HEK293T (cell line): ENCODE results near the gene ABCA4.
A peak's percentile ranks its signal among the peaks of the same experiment; 100 is the strongest.

ENCODE experiments used
- CTCF ChIA-PET: fragments of 350-600 bp; formaldehyde crosslinking; extraction: SDS; loops from one replicate; lab custom pipeline; 2021; ENCODE audit warnings: antibody characterized with exemption, inconsistent platforms; lab: Yijun Ruan, JAX
- POLR2A ChIA-PET: fragments of 350-600 bp; formaldehyde crosslinking; extraction: SDS; loops from one replicate; lab custom pipeline; 2020; ENCODE audit warnings: antibody characterized with exemption, inconsistent platforms; lab: Yijun Ruan, JAX
- DNase-seq: peaks from one replicate; pipeline ENCODE4 v3.0.0; 2012; ENCODE audit warnings: mixed read lengths; ENCODE audit errors: extremely low spot score
- ARNT ChIP-seq: fragments of 450-650 bp; IDR thresholded peaks from 2 replicates; pipeline ENCODE4 v1.6.1; 2017; ENCODE audit warnings: mild to moderate bottlenecking
- BHLHE40 ChIP-seq: fragments of 450-650 bp; IDR thresholded peaks from 2 replicates; pipeline ENCODE4 v1.6.1; 2016; ENCODE audit warnings: mild to moderate bottlenecking, moderate library complexity, borderline replicate concordance
- CTBP1 ChIP-seq: fragments of 450-650 bp; IDR thresholded peaks from 2 replicates; pipeline ENCODE4 v1.6.1; 2016; ENCODE audit warnings: borderline replicate concordance
- ELF4 ChIP-seq: fragments of 450-650 bp; IDR thresholded peaks from 2 replicates; pipeline ENCODE4 v1.6.1; 2017; ENCODE audit warnings: antibody characterized with exemption
- FOXA1 ChIP-seq: fragments of 450-650 bp; IDR thresholded peaks from 2 replicates; pipeline ENCODE4 v1.6.1; 2016; ENCODE audit warnings: mild to moderate bottlenecking
- FOXK2 ChIP-seq: fragments of 450-650 bp; IDR thresholded peaks from 2 replicates; pipeline ENCODE4 v1.6.1; 2016; ENCODE audit warnings: mild to moderate bottlenecking
- FOXM1 ChIP-seq: fragments of 450-650 bp; IDR thresholded peaks from 2 replicates; pipeline ENCODE4 v1.6.1; 2017; ENCODE audit warnings: mild to moderate bottlenecking, borderline replicate concordance
- HDGF ChIP-seq: fragments of 450-650 bp; IDR thresholded peaks from 2 replicates; pipeline ENCODE4 v1.6.1; 2017; ENCODE audit warnings: antibody characterized with exemption, borderline replicate concordance
- L3MBTL2 ChIP-seq: fragments of 450-650 bp; conservative IDR thresholded peaks from 2 replicates; pipeline ENCODE4 v1.6.1; 2016; ENCODE audit warnings: mild to moderate bottlenecking
- LEF1 ChIP-seq: fragments of 450-650 bp; IDR thresholded peaks from 2 replicates; pipeline ENCODE4 v1.6.1; 2017; ENCODE audit warnings: mild to moderate bottlenecking, borderline replicate concordance
- NFRKB ChIP-seq: fragments of 450-650 bp; IDR thresholded peaks from 2 replicates; pipeline ENCODE4 v1.6.1; 2016; ENCODE audit warnings: mild to moderate bottlenecking, moderate library complexity
- PKNOX1 ChIP-seq: fragments of 450-650 bp; IDR thresholded peaks from 2 replicates; pipeline ENCODE4 v1.6.1; 2016
- SP1 ChIP-seq: fragments of 450-650 bp; IDR thresholded peaks from 2 replicates; pipeline ENCODE4 v1.6.1; 2017
- SUZ12 ChIP-seq: fragments of 450-650 bp; IDR thresholded peaks from 2 replicates; pipeline ENCODE4 v1.6.1; 2016; ENCODE audit warnings: mild to moderate bottlenecking
- TARDBP ChIP-seq: fragments of 450-650 bp; IDR thresholded peaks from 2 replicates; pipeline ENCODE4 v1.6.1; 2016
- ZNF384 ChIP-seq: fragments of 450-650 bp; IDR thresholded peaks from 2 replicates; pipeline ENCODE4 v1.6.1; 2016

ABCA4 gene

GRCh38 chr1:94039514-94039870, 81.5 kb downstream of the ABCA4 start:
- ChIA-PET CTCF (interaction anchor here (0.5 to 6.1 kb wide), 36 partner anchors 8 to 440 kb away, joined by 3 to 66 read pairs (median 4); partner anchors contain the start of genes ARHGAP29, DNTTIP2 and GCLM), POLR2A (interaction anchor here (1.0 to 1.4 kb wide), 2 partner anchors 14 to 198 kb away, joined by 3 to 4 read pairs; partner anchors contain the start of gene ARHGAP29)
- no peak for TF ChIP-seq L3MBTL2
- TF ChIP-seq SP1 = no peak
- peak; percentile 86 for DNase-seq

- CTCF ChIA-PET = interaction anchor here (0.6 to 6.1 kb wide), 6 partner anchors 12 to 483 kb away, joined by 3 to 66 read pairs (median 6); partner anchors contain the start of gene ARHGAP29
- TF ChIP-seq L3MBTL2 (no peak), FOXK2 (no peak), CTBP1 (no peak), TARDBP (no peak), FOXM1 (no peak)
- DNase-seq = no peak
- POLR2A ChIA-PET = no interaction called here
These were observed 82.4 kb downstream of the ABCA4 start for GRCh38 chr1:94038511-94038910.

GRCh38 chr1:94037392-94038229, 83.3 kb downstream of the ABCA4 start:
- POLR2A ChIA-PET = no interaction called here
- no peak for DNase-seq
- CTCF ChIA-PET = interaction anchor here (0.7 to 6.1 kb wide), 8 partner anchors 8 to 303 kb away, joined by 3 to 66 read pairs (median 16); no protein-coding TSS in a partner anchor
- TF ChIP-seq L3MBTL2 (no peak), FOXM1 (no peak), CTBP1 (no peak), TARDBP (no peak), FOXK2 (no peak), BHLHE40 (no peak), PKNOX1 (no peak), NFRKB (no peak)

- DNase-seq = no peak
These were observed 84.2 kb downstream of the ABCA4 start for GRCh38 chr1:94036730-94037129.

GRCh38 chr1:94033849-94034248, 87.1 kb downstream of the ABCA4 start:
- TF ChIP-seq L3MBTL2 = no peak
- TF ChIP-seq FOXK2 = no peak
- no peak for TF ChIP-seq SUZ12
- TF ChIP-seq CTBP1 = no peak
- no peak for TF ChIP-seq FOXM1
- TF ChIP-seq ZNF384 = no peak
- ChIA-PET CTCF (interaction anchor here (0.6 to 4.8 kb wide), 4 partner anchors 8 to 311 kb away, joined by 3 to 38 read pairs (median 14); no protein-coding TSS in a partner anchor), POLR2A (no interaction called here)
- no peak for DNase-seq

More at GRCh38 chr1:94036730-94037129, 84.2 kb downstream of the ABCA4 start:
- CTCF ChIA-PET = interaction anchor here (0.5 to 4.8 kb wide), 6 partner anchors 9 to 350 kb away, joined by 3 to 38 read pairs (median 7); no protein-coding TSS in a partner anchor
- POLR2A ChIA-PET = no interaction called here
- no peak for TF ChIP-seq TARDBP
- no peak for TF ChIP-seq LEF1
- TF ChIP-seq ELF4 = no peak
- TF ChIP-seq NFRKB = no peak
- TF ChIP-seq CTBP1 = no peak
- no peak for TF ChIP-seq PKNOX1
- no peak for TF ChIP-seq SP1
- no peak for TF ChIP-seq BHLHE40
- TF ChIP-seq FOXM1 = no peak
- TF ChIP-seq HDGF = no peak
- TF ChIP-seq FOXK2 = no peak

- ChIA-PET POLR2A (no interaction called here), CTCF (no interaction called here)
- TF ChIP-seq CTBP1 (no peak), ZNF384 (no peak), TARDBP (no peak), FOXM1 (no peak), FOXA1 (no peak), HDGF (no peak), BHLHE40 (no peak), PKNOX1 (no peak), LEF1 (no peak), SP1 (no peak)
- DNase-seq = no peak
These were observed 88.3 kb downstream of the ABCA4 start for GRCh38 chr1:94032637-94033036.

GRCh38 chr1:94031591-94031990, 89.4 kb downstream of the ABCA4 start:
- no peak for DNase-seq
- TF ChIP-seq ELF4 (no peak), FOXK2 (no peak), BHLHE40 (no peak), NFRKB (no peak), SUZ12 (no peak), FOXM1 (no peak), LEF1 (no peak), ZNF384 (no peak), TARDBP (no peak), PKNOX1 (no peak), FOXA1 (no peak), L3MBTL2 (no peak), HDGF (no peak), ARNT (no peak), CTBP1 (no peak), SP1 (no peak)
- ChIA-PET POLR2A (interaction anchor here (1.1 kb wide), 1 partner anchor 11 kb away, joined by 3 read pairs; no protein-coding TSS in a partner anchor), CTCF (interaction anchor here (0.8 kb wide), 1 partner anchor 8 kb away, joined by 3 read pairs; no protein-coding TSS in a partner anchor)
